ENCODE measurements around the gene CMC4.

GRCh38 chrX:155056471-155056870 lies 14.5 kb downstream of the CMC4 start:
- TF ChIP-seq CTCF (IDR thresholded peaks at IDR 0.05; ENCODE audit: low read length) (no peak), EZH2 (IDR thresholded peaks at IDR 0.05; ENCODE audit: borderline replicate concordance, low read length) (no peak)
